GM12891 (cell line): ENCODE measurements around the gene GPS2.

ENCODE experiments used
- PAX5 ChIP-seq: IDR thresholded peaks from 2 replicates; pipeline ENCODE4 v1.6.1; 2011; ENCODE audit warnings: low read length, moderate library complexity, mild to moderate bottlenecking; ENCODE audit not compliant: insufficient read depth, severe bottlenecking
- POLR2A ChIP-seq: IDR thresholded peaks from 2 replicates; pipeline ENCODE4 v1.6.1; 2011; ENCODE audit warnings: low read depth, low read length, control low read depth
- POLR2AphosphoS5 ChIP-seq: IDR thresholded peaks from 2 replicates; pipeline ENCODE4 v1.6.1; 2011; ENCODE audit warnings: low read depth, low read length, control low read depth
- POU2F2 ChIP-seq: IDR thresholded peaks from 2 replicates; pipeline ENCODE4 v1.6.1; 2011; ENCODE audit warnings: low read depth, mild to moderate bottlenecking, control low read depth, low read length, moderate library complexity
- SPI1 ChIP-seq: IDR thresholded peaks from 2 replicates; pipeline ENCODE4 v1.6.1; 2011; ENCODE audit warnings: low read depth, low read length, control low read depth
- TAF1 ChIP-seq: IDR thresholded peaks from 2 replicates; pipeline ENCODE4 v1.6.1; 2011; ENCODE audit warnings: low read depth, low read length, control low read depth

DNA sequence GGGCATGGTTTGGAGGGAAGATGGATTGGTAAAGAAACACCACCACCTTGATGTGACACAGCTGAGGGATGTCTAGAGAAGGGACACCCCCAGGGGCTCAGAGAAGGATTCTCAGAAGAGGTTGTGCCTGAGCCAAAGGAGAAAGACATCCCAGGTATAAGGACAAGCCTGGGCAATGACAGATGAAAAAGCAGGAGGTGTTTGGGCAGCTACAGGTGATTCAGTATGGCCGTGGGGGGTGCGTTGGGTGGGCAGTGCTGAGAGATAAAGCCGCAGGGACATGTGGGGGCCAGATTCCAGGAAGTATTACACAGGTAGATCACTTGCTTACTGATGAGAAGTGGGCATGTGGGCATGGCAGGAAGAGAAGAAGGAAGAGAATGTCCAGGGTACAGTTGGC is 46.7 kb upstream of the GPS2 start:
- TF ChIP-seq POLR2AphosphoS5: no peak
- no peak for TF ChIP-seq POLR2A
- no peak for TF ChIP-seq TAF1
- TF ChIP-seq SPI1: no peak
- TF ChIP-seq PAX5: no peak
- no peak for TF ChIP-seq POU2F2
